Colonic mucosa (tissue), 4 donors: ENCODE results near the gene TTC24. TPM values are rescaled to one million over a fixed set of nuclear protein-coding genes. Genes with fewer than 3 reads are reported as not detected.
A peak's percentile ranks its signal among the peaks of the same experiment; 100 is the strongest.
"Not testable (repeated sequence)": the region's sequence is repeated elsewhere in the genome, so short reads cannot be mapped to it uniquely, and the experiment has no call there.

Experiments used
- DNase-seq: peaks from one replicate; pipeline ENCODE4 v3.0.0-alpha.2; 2020
- H3K27ac ChIP-seq: fragments of 200-600 bp; one replicate; pipeline ENCODE4 v1.8.0; 2021
- H3K27me3 ChIP-seq: fragments of 200-600 bp; one replicate; pipeline ENCODE4 v1.8.0; 2021
- H3K36me3 ChIP-seq: fragments of 200-600 bp; one replicate; pipeline ENCODE4 v1.8.0; 2021
- H3K4me1 ChIP-seq: fragments of 200-600 bp; one replicate; pipeline ENCODE4 v1.8.0; 2021; ENCODE audit warnings: mild to moderate bottlenecking
- H3K4me3 ChIP-seq: fragments of 200-600 bp; one replicate; pipeline ENCODE4 v1.8.0; 2021
- H3K9ac ChIP-seq, 2 donors: one replicate each; pipeline ENCODE4 v1.7.0; 2013; ENCODE audit warnings: control low read depth in 2 of 2, low read depth in 2 of 2, low read length in 2 of 2
- H3K9me3 ChIP-seq: fragments of 200-600 bp; one replicate; pipeline ENCODE4 v1.8.0; 2021
- CTCF ChIP-seq: fragments of 200-600 bp; IDR thresholded peaks from one replicate; pipeline ENCODE4 v1.8.0; 2022; ENCODE audit warnings: antibody characterized with exemption, mild to moderate bottlenecking
- intact Hi-C: fragments of 100-400 bp; cut with DNase I; formaldehyde crosslinking; loops from one replicate; pipeline ENCODE4 v1.14.1; 2022
- total RNA-seq, 2 donors: library from RNA; stranded (reverse); fragmentation: NEBNext Ultra II Directional in 1 of 2; extraction: Animal tissue kit (Norgen Biotek cat#: 25700) in 1 of 2; gene quantifications; one replicate each; pipeline ENCODE4 v1.2.1, GENCODE V29; 2021
- donor health status: healthy.
- donor health status: DM: no; HTN: no; CAD: no.
- donor health status: DM: no; HTN: no; CAD: no.

TTC24 gene
- total RNA-seq, 2 donors from 2014 or later: not detected

- DNase-seq: no peak
- no peaks in the 10 kb centered on the region for H3K36me3 ChIP-seq
- no peaks in the 10 kb centered on the region for H3K4me1 ChIP-seq
- TF ChIP-seq CTCF: no peak
- no peaks in the 10 kb centered on the region for H3K9me3 ChIP-seq
- intact Hi-C loops: no loop called here
- no peak overlapping the region for H3K27ac ChIP-seq
- H3K9ac ChIP-seq: no peak overlapping the region
- H3K27me3 ChIP-seq: no peaks in the 10 kb centered on the region
- no peak overlapping the region for H3K4me3 ChIP-seq
Observed at GRCh38 chr1:156586892-156587477, 7.5 kb downstream of the TTC24 start.

- H3K9ac ChIP-seq, H3K27ac ChIP-seq, H3K4me1 ChIP-seq, H3K9me3 ChIP-seq, H3K27me3 ChIP-seq, DNase-seq, H3K36me3 ChIP-seq, H3K4me3 ChIP-seq, intact Hi-C loops: not testable (repeated sequence)
Observed at GRCh38 chr1:156587927-156588326, 8.4 kb downstream of the TTC24 start.

GRCh38 chr1:156589546-156589945 lies 10.0 kb downstream of the TTC24 start:
- Histone ChIP-seq H3K36me3 (no peaks in the 10 kb centered on the region), H3K9ac (no peak overlapping the region), H3K4me3 (no peak overlapping the region), H3K9me3 (no peaks in the 10 kb centered on the region), H3K27ac (no peak overlapping the region), H3K27me3 (no peaks in the 10 kb centered on the region), H3K4me1 (no peaks in the 10 kb centered on the region)
- no peak for DNase-seq
- no peak for TF ChIP-seq CTCF
- intact Hi-C loops: no loop called here

- peak overlapping the region; percentile 84 for H3K27ac ChIP-seq
- intact Hi-C loops: no loop called here
- no peak for TF ChIP-seq CTCF
Observed at GRCh38 chr1:156590326-156591180, 11.0 kb downstream of the TTC24 start.

GRCh38 chr1:156591181-156591431 lies 11.6 kb downstream of the TTC24 start:
- no peak for TF ChIP-seq CTCF
- Histone ChIP-seq H3K36me3 (no peaks in the 10 kb centered on the region), H3K9ac (peak overlapping the region; percentile 72 to 93), H3K27ac (peak overlapping the region; percentile 84), H3K27me3 (no peaks in the 10 kb centered on the region), H3K4me1 (no peaks in the 10 kb centered on the region), H3K4me3 (peak overlapping the region; percentile 56), H3K9me3 (no peaks in the 10 kb centered on the region)
- no peak for DNase-seq
- intact Hi-C loops: no loop called here

More at GRCh38 chr1:156590326-156591180, 11.0 kb downstream of the TTC24 start:
- H3K27me3 ChIP-seq: no peaks in the 10 kb centered on the region
- H3K4me1 ChIP-seq: no peaks in the 10 kb centered on the region
- H3K9ac ChIP-seq: peak overlapping the region; percentile 72 to 93
- no peaks in the 10 kb centered on the region for H3K9me3 ChIP-seq
- no peak for DNase-seq
- H3K36me3 ChIP-seq: no peaks in the 10 kb centered on the region
- H3K4me3 ChIP-seq: peak overlapping the region; percentile 56
